Pons (tissue), 1 donor: ENCODE results near the gene DDX28.

ENCODE experiments used
- DNase-seq: peaks from one replicate; pipeline ENCODE4 v3.0.0-alpha.2; 2016; ENCODE audit warnings: low spot score

The DDX28 gene, protein sequence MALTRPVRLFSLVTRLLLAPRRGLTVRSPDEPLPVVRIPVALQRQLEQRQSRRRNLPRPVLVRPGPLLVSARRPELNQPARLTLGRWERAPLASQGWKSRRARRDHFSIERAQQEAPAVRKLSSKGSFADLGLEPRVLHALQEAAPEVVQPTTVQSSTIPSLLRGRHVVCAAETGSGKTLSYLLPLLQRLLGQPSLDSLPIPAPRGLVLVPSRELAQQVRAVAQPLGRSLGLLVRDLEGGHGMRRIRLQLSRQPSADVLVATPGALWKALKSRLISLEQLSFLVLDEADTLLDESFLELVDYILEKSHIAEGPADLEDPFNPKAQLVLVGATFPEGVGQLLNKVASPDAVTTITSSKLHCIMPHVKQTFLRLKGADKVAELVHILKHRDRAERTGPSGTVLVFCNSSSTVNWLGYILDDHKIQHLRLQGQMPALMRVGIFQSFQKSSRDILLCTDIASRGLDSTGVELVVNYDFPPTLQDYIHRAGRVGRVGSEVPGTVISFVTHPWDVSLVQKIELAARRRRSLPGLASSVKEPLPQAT

DNA sequence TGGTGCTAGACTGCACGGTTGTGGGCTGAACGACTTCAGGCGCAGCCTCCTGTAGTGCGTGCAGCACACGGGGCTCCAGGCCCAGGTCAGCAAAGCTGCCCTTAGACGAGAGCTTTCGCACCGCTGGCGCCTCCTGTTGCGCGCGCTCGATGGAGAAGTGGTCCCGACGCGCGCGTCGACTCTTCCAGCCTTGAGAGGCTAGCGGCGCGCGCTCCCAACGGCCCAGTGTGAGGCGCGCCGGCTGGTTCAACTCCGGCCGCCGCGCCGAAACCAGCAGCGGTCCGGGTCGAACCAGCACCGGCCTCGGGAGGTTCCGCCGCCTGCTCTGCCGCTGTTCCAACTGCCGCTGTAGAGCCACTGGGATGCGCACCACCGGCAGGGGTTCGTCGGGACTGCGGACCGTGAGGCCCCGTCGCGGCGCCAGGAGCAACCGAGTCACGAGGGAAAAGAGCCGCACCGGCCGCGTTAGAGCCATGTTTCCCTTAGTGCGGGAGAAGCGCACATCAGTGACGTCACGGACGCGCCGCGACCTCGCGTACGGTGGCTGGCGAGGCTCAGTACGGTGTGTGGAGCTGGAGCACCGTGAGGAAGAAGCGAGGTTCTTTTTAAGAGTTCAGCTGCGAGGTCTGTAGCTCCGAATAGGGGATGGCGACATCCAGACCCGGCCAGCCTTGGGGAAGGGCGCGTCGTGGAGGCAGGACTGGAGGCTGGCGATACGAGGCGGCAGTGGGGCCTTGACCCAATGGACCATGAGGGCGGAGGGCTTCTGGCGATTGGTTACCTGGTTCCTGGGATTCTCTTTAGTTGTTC is at the start of gene DDX28, which contains the start of gene DUS2:
DDX28 (minus strand) TSS at position 505 of the 810 bp plus-strand sequence; CDS start at position 475, 30 bp downstream.
DUS2 (plus strand) TSS at position 557 of the 810 bp plus-strand sequence. CDS start 14,740 bp downstream, outside the sequence.
- DNase-seq, result peak; percentile 86

DNA sequence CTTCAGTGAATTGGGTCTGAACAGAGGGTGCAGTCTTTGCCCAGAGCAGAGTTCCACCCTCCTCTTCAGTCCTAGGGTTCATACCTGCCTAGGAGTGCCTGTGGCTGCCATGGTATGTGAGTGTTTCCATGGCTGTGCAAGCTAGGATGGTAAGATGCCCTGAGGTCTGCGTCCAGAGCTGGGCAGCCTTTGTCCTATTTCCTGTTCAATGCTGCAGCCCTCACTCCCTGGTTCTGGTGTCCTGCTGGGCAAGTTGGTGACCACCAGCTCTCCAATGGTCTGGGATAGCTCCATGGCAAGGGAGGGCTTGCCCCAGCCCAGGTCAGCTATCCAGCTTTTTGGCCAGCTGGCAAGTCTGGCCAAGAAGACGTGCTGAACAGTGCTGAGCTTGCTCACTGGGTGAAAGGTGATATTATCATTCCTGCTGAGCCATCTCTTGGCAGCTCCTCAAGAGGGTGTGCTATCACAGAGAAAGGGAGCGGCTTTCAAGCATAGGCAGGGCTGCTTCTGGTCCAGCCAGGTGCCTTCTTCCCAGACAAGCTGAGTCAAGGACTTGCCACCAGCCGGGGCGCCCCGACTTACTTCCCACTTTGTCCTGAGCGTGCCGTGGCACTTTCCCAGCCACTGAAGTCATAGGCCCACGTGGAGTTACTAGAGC is 49.1 kb upstream of the DDX28 start:
- no peak for DNase-seq

DNA sequence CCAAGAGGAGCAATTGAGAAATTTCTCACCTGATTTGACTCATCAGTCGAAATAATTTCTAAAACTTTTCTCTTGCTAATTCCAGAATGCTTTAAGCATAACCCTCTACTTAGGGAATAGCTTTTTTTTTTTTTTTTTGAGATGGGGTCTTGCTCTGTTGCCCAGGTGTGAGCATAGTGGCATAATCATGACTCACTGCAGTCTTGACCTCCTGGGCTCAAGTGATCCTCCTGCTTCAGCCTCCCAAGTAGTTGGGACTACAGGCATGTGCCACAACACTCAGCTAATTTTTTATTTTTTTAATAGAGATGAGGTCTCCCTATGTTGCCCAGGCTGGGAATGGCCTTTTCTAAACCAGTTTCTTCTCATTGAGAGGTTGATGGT is 48.5 kb upstream of the DDX28 start:
- no peak for DNase-seq

DNA sequence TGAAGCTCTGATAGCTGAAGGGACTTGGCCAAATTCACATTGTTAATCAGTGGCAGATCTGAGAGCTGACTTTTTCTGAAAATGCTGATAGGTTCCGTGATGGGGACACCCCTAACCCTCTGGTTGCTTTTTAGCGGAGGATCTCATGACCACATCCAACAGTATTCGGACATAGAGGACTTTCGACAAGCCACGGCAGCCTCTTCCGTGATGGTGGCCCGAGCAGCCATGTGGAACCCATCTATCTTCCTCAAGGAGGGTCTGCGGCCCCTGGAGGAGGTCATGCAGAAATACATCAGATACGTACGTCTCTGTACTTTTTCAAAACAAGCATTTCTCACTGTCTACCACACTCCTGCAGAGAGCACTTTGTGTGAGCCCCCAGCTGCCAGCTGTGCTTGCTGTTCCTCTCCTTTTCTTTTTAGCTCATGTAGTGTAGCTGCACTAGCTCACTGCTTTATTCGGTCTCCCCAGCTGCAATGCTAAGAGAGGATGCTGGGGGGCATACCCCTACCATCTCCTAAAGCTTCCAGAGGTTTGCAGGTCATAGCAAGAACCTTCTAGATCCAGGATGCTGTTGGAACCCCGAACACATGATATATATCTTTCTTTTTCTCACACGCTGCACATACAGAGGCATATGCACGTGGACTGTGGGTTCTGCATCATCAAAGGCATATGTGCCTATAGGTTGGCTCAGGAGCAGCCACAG is 47.9 kb upstream of the DDX28 start:
- DNase-seq, result no peak

DNA sequence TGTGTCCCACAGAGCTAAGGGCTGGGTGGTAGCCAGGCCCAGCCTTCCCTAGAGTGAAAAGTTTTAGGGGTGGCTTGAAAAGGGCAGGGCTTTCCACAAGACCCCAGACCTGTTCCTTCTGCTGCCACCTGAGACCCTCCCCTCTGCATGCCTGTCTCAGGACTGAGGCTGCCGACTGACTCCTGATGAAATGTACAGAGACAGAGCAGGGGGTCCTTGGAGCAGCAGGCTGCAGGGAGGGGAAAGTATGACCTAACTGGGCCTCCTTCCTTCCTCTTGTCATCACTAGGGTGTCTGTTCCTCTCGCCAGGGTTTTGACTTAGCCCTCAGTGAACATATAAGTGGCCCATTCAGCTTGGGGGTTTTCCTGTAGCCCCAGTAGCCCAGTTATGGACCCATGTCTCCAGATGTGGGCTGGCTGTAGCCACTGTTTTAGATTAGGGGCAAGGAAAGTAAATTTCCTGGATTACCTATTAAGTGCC is 47.3 kb upstream of the DDX28 start:
- no peak for DNase-seq

DNA sequence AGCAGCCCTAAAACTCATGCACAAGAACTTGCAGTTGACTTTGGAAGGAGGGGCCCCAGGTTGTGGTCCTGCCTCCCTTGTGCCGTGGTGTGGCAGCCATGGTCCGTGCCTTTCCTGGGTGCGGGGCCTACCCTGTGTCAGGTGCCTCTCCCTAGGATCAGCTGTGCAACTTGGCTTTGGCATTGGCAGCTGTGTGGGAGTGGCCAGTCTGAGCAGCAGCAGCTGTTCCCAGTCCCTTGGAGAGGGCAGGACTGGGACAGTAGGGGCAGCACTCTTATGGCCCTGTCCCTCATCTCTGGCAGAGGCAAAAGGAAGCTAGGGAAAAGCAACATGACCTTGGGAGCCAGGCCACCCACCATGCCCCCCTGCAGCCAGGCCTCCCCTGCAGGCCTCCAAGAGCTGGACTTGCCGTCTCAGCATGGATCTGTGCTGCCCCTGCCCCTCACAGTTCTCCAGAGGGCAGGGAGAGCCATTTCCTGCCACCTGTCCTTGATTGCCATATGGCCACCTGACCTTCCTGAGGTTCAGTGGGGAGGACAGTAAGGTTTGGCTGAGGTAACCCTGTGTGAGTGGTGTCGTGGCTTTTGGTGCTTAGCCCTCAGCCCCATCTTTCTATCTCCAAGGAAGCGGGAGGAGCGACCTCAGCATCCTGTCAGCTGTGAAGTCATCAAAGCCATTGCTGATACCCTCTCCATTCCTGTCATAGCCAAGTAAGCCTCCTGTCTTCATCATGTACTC is 46.6 kb upstream of the DDX28 start:
- DNase-seq, result no peak

DNA sequence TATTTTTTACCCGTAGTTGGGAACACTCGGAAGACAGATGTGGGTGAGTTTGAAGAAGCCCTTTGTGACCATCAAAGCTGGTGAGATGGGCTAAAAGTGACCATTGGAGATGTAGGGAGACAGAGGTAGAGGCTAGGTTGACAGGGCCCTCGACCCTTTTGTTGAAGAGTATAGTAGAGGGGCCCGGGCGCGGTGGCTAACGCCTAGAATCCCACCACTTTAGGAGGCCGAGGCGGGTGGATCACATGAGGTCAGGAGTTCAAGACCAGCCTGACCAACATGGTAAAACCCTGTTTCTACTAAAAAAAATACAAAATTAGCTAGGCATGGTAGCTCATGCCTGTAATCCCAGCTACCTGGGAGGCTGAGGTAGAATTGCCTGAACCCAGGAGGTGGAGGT is 45.9 kb upstream of the DDX28 start:
- no peak for DNase-seq

DNA sequence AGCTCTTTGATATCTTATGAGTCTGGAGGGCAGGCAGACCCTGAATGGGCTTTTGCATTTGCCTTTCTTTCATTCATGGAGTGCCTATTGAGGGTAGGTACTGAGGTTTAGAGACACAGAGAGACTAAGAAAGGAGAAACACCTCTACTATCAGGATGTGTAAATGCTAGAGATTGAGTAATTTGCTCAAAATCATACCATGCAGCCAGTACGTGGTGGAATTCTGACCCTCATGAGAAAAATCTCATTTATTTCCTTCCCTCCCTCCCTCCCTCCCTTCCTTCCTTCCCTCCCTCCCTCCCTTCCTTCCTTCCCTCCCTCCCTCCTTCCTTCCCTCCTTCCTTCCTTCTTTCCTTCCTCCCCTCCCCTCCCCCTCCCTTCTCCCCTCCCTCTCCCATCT is 43.7 kb upstream of the DDX28 start:
- no peak for DNase-seq

DNA sequence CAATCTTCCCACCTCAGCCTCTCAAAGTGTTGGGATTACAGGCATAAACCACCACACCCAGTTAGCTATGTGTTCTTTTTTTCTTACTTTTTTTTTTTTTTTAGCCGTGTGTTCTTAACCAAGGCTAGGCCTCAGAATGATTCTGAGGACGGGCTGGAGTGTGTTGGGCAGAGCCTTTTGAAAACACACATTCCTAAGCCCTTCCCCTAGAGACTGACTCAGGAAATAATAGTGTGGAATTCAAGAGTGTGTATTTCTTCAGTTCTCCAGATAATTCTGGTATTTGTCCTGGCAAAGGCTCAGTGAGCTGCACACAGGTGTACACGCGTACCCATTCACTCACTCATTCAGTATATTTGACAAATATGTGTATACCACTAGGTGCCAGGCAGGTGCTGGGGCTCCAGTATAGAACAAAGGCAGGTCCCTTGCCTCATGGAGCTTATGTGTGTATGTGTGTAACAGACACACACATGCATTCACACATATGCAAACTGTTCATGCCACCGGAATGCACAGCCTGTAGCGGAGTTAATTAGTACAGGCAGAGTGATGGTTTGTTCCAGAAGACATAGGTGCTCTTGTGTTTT is 42.8 kb upstream of the DDX28 start:
- no peak for DNase-seq

DNA sequence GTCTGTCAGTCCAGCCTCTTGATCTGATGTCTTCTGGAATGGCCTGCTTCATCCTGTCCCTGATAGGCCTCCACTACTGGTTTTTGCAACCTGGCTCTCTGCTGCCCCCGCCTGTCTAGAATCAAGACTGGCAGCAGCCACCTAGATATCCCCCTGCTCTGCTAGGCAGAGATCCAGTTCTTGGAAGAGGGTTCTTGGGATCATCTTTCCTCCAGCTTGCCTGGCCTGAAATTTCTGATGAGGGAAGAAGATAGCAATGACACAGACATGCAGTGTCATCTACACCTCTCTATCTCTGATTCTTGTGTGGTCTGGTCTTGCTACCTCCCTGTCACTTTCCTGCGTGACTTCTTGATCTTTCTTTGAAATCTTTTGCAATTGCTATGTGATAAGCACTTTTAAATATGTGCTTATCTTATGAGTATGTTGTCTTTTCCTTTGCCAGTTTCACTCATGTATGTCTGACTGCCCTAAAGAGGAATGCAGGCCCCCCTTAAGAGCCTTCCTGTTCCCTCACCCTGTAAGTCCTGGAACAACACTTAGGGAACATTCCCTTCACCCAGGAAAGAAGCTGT is 41.8 kb upstream of the DDX28 start:
- peak; percentile 66 for DNase-seq

DNA sequence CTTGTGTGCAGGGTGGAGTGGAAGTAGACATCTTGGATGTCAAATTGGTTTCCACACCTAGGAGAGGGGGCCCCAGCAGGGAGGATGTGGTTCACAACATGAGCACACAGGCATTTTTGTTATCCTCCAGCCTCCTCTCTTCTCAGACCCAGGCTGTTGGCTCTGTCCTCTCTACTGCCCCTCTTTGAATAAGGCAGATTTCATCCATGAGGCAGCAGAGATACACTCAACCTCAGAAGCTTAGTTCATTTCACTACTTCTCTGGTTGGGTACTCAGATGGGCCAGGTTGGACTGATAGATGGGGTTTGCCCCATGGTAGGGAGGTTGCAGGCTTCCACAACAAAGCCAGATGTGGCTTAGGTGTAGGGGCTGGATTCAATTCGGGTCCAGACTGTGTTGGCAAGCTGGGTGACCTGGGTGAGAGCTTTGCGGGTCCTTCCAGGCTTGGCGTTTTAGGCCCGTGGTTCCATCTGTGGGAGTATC is 39.9 kb upstream of the DDX28 start:
- DNase-seq, result no peak

DNA sequence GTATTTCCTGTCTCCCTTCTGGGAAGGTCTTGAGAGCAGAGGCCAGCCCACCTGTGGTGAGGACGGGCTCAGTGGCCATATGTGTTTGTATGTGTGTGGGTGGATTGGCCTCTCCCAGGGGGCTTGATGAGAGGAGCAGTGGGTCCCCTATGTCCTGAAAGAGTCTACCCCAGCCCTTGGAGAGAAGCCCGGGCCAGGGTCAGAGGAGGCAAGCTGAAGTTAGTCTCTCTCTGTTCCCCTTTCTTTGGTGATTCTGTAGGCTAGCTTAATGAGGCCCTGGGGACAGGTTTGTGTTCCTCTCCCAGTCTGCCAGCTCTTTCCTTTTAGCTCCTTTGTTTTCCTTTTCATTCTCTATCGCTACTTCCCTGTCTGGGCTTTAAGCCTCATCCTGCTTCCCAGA is 38.4 kb upstream of the DDX28 start:
- no peak for DNase-seq

DNA sequence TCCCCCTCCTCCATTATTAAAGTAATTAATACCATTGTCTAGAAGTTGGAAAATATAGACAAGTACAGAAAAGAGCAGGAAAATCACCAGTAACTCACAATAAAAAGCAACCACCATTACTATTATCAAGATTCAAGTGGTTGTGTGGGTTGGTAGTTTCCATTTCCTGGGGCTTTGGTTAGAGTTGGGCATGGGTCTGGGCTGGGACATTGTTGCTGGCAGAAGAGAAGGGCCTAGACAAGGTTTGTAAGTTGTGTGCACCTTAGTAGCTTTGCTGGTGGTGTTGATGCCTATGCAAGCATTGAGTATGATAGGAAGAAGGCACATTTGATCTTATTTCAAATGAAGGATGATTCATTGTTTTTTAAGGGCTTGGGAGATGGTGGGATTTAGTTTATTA is 36.8 kb upstream of the DDX28 start:
- no peak for DNase-seq

DNA sequence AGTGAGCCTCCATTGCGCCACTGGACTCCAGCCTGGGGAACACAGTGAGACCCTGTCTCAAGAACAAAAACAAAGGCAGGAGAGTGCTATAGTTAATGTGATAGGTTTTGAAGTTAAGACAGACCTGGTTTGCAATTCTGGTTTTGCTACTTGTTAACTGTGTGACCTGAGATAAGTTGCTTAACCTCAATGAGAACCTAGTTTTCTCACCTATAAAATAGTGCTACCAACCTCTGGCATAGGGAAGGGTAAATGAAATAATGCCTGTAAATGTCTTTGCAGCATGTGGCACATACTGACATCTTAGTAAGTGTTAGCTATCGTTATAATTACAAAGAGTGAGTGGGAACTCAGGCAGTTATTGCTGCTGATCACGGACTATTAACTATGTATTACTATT is 32.4 kb upstream of the DDX28 start:
- DNase-seq, result no peak

DNA sequence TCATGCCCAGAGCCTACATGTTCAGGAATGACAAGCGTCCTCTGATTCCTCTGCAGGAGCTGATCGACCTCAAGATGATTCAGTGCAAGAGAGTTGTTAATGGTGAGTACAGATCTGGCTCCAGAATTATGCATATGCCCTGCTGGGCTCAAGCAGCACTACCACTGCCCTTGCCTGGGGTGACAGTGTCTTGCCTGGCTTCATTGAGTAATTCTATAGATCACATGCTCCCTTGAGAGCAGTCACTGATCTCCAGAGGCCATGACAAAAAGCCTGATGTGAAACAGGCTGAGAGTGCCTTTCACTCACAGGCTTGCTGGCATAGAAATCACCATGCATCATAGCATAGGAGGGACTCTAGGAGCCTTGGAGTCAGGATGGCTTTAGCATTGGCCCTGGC is 26.4 kb upstream of the DDX28 start:
- DNase-seq, result no peak

DNA sequence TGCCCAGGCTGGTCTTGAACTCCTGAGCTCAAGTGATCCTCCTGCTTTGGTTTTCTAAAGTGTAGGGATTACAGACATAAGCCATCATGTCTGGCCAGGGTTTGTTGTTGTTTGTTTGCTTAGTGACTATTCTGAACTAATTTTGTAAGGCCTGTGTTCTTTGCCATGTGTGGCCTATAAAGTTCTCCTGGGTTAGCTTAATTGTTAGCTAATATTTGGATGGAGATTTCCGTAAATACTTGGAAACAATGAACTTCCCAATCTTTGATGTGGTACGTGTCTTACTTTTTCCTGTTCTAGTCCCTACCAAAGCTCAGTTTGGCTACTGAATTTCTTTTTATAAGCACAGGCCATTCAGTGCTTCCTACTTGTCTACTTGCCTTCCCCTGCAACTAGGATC is 25.0 kb upstream of the DDX28 start:
- no peak for DNase-seq

DNA sequence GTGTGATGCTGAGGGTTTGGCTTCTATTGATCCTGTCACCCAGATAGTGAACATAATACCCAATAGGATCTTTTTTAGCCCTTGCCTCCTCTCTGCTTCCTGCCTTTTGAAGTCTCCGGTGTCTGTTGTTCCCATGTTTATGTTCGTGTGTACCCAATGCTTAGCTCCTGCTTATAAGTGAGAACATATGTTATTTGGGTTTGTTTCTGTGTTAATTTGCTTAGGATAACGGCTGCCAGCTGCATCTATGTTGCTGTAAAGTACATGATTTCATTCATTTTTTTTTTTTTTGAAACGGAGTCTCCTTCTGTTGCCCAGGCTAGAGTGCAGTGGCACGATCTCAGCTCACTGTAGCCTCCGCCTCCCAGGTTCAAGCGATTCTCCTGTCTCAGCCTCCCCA is 23.1 kb upstream of the DDX28 start:
- no peak for DNase-seq

DNA sequence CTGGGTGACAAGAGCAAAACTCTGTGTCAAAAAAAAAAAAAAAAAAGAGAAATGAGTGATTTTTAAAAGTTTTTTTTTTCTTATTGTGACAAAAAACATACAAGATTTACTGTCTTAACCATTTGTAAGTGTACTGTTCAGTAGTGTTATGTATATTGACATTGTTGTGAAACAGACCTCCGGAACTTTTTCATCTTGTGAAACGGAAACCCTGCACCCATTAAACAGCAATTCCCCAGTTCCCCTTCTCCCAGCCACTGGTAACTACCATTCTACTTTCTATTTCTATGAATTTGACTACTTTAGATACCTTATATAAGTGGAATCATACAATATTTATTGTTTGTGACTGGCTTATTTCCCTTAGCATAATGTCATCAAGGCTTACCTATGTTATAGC is 18.8 kb upstream of the DDX28 start:
- no peak for DNase-seq

DNA sequence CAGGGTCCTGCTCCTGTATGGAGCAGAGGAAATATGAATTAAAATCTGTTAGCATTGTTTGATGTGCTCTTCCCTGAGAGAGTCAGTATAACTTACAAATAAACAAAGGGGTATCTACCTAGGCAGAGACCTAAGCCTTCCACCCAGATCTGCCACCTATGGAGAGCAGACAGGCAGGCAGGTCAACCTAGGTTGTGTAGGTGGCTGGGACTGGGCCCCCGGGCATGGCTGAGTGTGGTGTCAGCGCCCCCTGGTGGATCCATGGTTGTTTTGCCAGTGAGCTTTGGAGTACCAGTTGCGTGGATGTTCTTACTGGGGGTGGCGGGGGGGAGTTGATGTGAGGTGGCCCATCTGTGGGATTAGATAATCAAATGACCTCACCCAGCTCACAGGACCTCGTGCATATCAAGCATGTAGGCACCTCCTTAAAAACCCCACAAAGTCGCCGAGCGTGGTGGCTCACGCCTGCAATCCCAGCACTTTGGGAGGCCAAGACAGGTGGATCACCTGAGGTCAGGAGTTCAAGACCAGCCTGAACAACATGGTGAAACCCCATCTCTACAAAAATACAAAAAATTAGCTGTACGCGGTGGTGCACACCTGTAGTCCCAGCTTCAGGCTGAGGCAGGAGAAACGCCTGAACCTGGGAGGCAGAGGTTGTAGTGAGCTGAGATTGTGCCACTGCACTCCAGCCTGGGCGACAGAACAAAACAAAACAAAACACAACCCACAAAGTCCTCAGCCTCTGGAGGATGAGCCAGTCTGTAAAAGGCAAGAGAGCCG is 17.7 kb upstream of the DDX28 start:
- DNase-seq, result peak; percentile 61
